Measurements from ENCODE around the gene FBH1.

DNA sequence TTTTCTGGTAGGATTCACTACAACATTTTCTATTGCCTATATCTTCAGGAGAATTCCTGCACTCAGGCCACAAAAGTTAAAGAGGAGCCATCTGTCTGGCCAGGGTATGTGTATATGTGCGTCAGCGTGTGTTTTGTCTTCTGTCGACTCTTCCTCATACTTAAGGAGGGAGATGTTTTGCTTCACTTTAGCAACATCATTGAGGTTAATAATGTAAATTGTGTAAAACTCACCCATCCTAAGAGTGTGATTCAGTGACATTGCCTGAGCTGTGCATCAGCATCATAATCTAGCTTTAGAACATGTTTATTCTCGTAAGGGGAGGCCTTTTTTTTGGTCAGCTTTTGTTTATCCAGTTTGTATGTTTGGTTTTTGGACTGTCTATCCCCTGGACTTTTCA lies 23.7 kb downstream of the FBH1 start:
- TF ChIP-seq, protein P1, sequence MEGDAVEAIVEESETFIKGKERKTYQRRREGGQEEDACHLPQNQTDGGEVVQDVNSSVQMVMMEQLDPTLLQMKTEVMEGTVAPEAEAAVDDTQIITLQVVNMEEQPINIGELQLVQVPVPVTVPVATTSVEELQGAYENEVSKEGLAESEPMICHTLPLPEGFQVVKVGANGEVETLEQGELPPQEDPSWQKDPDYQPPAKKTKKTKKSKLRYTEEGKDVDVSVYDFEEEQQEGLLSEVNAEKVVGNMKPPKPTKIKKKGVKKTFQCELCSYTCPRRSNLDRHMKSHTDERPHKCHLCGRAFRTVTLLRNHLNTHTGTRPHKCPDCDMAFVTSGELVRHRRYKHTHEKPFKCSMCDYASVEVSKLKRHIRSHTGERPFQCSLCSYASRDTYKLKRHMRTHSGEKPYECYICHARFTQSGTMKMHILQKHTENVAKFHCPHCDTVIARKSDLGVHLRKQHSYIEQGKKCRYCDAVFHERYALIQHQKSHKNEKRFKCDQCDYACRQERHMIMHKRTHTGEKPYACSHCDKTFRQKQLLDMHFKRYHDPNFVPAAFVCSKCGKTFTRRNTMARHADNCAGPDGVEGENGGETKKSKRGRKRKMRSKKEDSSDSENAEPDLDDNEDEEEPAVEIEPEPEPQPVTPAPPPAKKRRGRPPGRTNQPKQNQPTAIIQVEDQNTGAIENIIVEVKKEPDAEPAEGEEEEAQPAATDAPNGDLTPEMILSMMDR (conservative IDR thresholded peaks at IDR 0.05 in 1 of 2, IDR thresholded peaks at IDR 0.05 in 1 of 2; ENCODE audit: extremely low read depth in 1 of 2, insufficient read depth in 1 of 2, low read depth in 1 of 2, low read length in 2 of 2) = no peak
- no peak for TF ChIP-seq EZH2 (IDR thresholded peaks at IDR 0.05; ENCODE audit: borderline replicate concordance, low read length)
